Fibroblast of lung (primary cell): ENCODE results near the gene EML4. TPM values are rescaled to one million over a fixed set of nuclear protein-coding genes. Genes with fewer than 3 reads are reported as not detected.

Experiments used
- DNase-seq, 2 donors: peaks; one replicate each; pipeline versions ENCODE4 v3.0.0 to v3.0.0-alpha.2; 2010; ENCODE audit warnings: low read depth in 2 of 2
- H2AFZ ChIP-seq: 2 replicates; pipeline ENCODE4 v1.5.1; 2012; ENCODE audit warnings: low read length, control low read depth, inconsistent platforms
- H3K27ac ChIP-seq: 2 replicates; pipeline ENCODE4 v1.5.1; 2011; ENCODE audit warnings: low read length, control low read depth; ENCODE audit not compliant: insufficient read depth
- H3K27me3 ChIP-seq: 2 replicates; pipeline ENCODE4 v1.5.1; 2011; ENCODE audit warnings: mild to moderate bottlenecking, low read length; ENCODE audit not compliant: control insufficient read depth, insufficient read depth
- H3K36me3 ChIP-seq: 2 replicates; pipeline ENCODE4 v1.5.1; 2011; ENCODE audit warnings: low read length; ENCODE audit not compliant: control insufficient read depth, insufficient read depth
- H3K4me1 ChIP-seq: 2 replicates; pipeline ENCODE4 v1.5.1; 2011; ENCODE audit warnings: low read length; ENCODE audit not compliant: control insufficient read depth, insufficient read depth; ENCODE audit errors: extremely low read depth
- H3K4me2 ChIP-seq: 2 replicates; pipeline ENCODE4 v1.5.1; 2011; ENCODE audit warnings: low read length, control low read depth; ENCODE audit not compliant: insufficient read depth; ENCODE audit errors: extremely low read depth
- H3K4me3 ChIP-seq, 4 experiments: fragments of 200-600 bp in 1 of 4; sonication (generic) in 1 of 4; replicated peaks in 1 of 4; 2 replicates each; pipeline ENCODE4 v1.5.1; 2011 to 2016; ENCODE audit warnings: low read length in 4 of 4, low read depth in 3 of 4, mild to moderate bottlenecking in 3 of 4, control low read depth in 2 of 4, inconsistent platforms in 1 of 4, mixed read lengths in 1 of 4; ENCODE audit not compliant: insufficient read depth in 1 of 4; ENCODE audit errors: control extremely low read depth in 1 of 4
- H3K79me2 ChIP-seq: 2 replicates; pipeline ENCODE4 v1.5.1; 2012; ENCODE audit warnings: mild to moderate bottlenecking, low read length, inconsistent platforms; ENCODE audit not compliant: control insufficient read depth, insufficient read depth
- H3K9ac ChIP-seq: 2 replicates; pipeline ENCODE4 v1.5.1; 2011; ENCODE audit warnings: mild to moderate bottlenecking, low read length, control low read depth; ENCODE audit not compliant: insufficient read depth
- H3K9me3 ChIP-seq: 2 replicates; pipeline ENCODE4 v1.5.1; 2012; ENCODE audit warnings: low read depth, low read length; ENCODE audit not compliant: control insufficient read depth, insufficient read depth
- H4K20me1 ChIP-seq: 2 replicates; pipeline ENCODE4 v1.5.1; 2011; ENCODE audit warnings: low read length; ENCODE audit not compliant: control insufficient read depth, insufficient read depth; ENCODE audit errors: extremely low read depth
- CTCF ChIP-seq, 2 donors: IDR thresholded peaks in 1 of 2; conservative IDR thresholded peaks in 1 of 2; 1 replicate in 1 of 2; 2 replicates in 1 of 2; pipeline ENCODE4 v1.5.1; 2011 to 2012; ENCODE audit warnings: low read length in 2 of 2, control low read depth in 1 of 2, inconsistent platforms in 1 of 2, low read depth in 1 of 2, mild to moderate bottlenecking in 1 of 2
- EZH2 ChIP-seq: IDR thresholded peaks from 2 replicates; pipeline ENCODE4 v1.5.1; 2012; ENCODE audit warnings: low read length, control low read depth, mild to moderate bottlenecking; ENCODE audit errors: missing control alignments
- polyA plus RNA-seq, 2 donors: library from polyadenylated mRNA; depleted of rRNA in 1 of 2; stranded (reverse) in 1 of 2; unstranded in 1 of 2; fragments of >200 nt; gene quantifications; 2 replicates each; pipeline ENCODE4 v1.2.1, GENCODE V29; 2011 to 2012; ENCODE audit warnings: missing spikeins in 1 of 2
- total RNA-seq: library from RNA; depleted of rRNA; stranded (reverse); fragments of >200 nt; gene quantifications from 2 replicates; pipeline ENCODE4 v1.2.1, GENCODE V29; 2014

EML4 gene
- total and polyA plus RNA-seq, 2 donors (not counting 1 experiment from before 2014, with no cell fraction given): 49.5 to 62.7 TPM

GRCh38 chr2:42363413-42363812, 194.3 kb downstream of the EML4 start:
- Histone ChIP-seq H3K9me3 (no peaks in the 10 kb centered on the region), H3K4me3 (no peak overlapping the region), H3K27me3 (peaks cover 8% of the 10 kb centered on the region), H3K4me1 (peaks cover 2% of the 10 kb centered on the region), H4K20me1 (no peaks in the 10 kb centered on the region), H3K36me3 (no peaks in the 10 kb centered on the region), H3K9ac (no peak overlapping the region), H3K79me2 (peaks cover 25% of the 10 kb centered on the region), H3K27ac (no peak overlapping the region), H3K4me2 (no peak overlapping the region), H2AFZ (no peak overlapping the region)
- no peak for TF ChIP-seq CTCF (conservative IDR thresholded peaks at IDR 0.05 in 1 of 2, IDR thresholded peaks at IDR 0.05 in 1 of 2; ENCODE audit: low read depth in 1 of 2, low read length in 2 of 2)
- no peak for TF ChIP-seq EZH2
- no peak for DNase-seq

GRCh38 chr2:42364658-42365057, 195.5 kb downstream of the EML4 start:
- DNase-seq: no peak
- no peaks in the 10 kb centered on the region for H4K20me1 ChIP-seq
- H3K4me3 ChIP-seq: no peak overlapping the region
- no peak overlapping the region for H3K27ac ChIP-seq
- TF ChIP-seq CTCF (conservative IDR thresholded peaks at IDR 0.05 in 1 of 2, IDR thresholded peaks at IDR 0.05 in 1 of 2; ENCODE audit: low read depth in 1 of 2, low read length in 2 of 2) (no peak), EZH2 (no peak)
- H2AFZ ChIP-seq: no peak overlapping the region
- H3K4me2 ChIP-seq: no peak overlapping the region
- H3K9ac ChIP-seq: no peak overlapping the region
- H3K4me1 ChIP-seq: peaks cover 2% of the 10 kb centered on the region
- H3K27me3 ChIP-seq: peaks cover 8% of the 10 kb centered on the region
- H3K79me2 ChIP-seq: peaks cover 13% of the 10 kb centered on the region
- no peaks in the 10 kb centered on the region for H3K36me3 ChIP-seq
- H3K9me3 ChIP-seq: no peaks in the 10 kb centered on the region

GRCh38 chr2:42366411-42366810, 197.3 kb downstream of the EML4 start:
- Histone ChIP-seq H4K20me1 (no peaks in the 10 kb centered on the region), H3K36me3 (no peaks in the 10 kb centered on the region), H2AFZ (no peak overlapping the region), H3K9me3 (no peaks in the 10 kb centered on the region), H3K4me1 (peaks cover 2% of the 10 kb centered on the region), H3K79me2 (no peaks in the 10 kb centered on the region), H3K27me3 (peaks cover 8% of the 10 kb centered on the region), H3K4me3 (no peak overlapping the region), H3K4me2 (no peak overlapping the region), H3K27ac (no peak overlapping the region), H3K9ac (no peak overlapping the region)
- no peak for TF ChIP-seq CTCF (conservative IDR thresholded peaks at IDR 0.05 in 1 of 2, IDR thresholded peaks at IDR 0.05 in 1 of 2; ENCODE audit: low read depth in 1 of 2, low read length in 2 of 2)
- no peak for TF ChIP-seq EZH2
- no peak for DNase-seq
